ENCODE data around the gene DNAJC4.
A peak's percentile ranks its signal among the peaks of the same experiment; 100 is the strongest.

DNA sequence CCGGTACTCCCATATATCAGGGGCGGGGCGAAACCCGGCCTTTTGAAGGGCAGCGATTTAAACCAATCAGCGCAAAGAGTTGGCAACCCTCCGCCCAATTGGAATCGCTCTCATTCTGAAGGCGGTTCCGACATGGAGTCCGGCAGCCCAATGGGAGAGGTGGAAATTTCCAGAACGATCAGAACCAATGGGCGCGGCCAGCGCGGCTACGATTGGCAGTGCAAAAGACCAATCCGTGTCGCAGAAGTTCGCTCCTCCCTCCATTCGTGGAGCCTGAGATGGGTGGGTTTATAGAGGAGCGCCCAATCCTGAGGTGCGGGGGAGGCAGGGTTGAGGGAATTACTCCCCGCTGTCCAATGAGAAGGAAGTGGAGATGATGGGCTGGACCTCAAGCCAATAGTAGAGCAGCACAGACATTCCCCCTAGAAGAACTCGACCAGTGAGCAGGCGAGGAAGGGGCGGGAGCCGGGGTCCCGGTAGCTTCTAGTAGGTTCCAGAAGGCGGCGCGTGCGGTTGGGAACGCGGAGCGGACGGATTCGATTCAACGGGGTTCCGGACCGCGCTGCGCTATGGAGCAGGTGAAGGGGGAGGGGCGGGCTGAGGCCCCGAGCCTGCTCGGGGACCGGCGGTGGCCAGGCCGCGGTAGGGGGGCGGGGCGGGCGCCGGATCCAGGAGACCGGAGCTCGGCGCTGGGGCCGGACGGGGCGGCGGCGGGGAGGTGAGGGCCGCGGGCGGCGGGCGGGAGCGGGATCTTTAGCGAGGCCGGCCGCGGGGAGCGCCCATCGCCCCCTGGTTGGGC lies 44.5 kb upstream of the DNAJC4 start, which contains the start of gene STIP1:
- peak; percentile 79 for TF ChIP-seq POLR2A (IDR thresholded peaks at IDR 0.05; ENCODE audit: low read length)
- TF ChIP-seq, protein P1, sequence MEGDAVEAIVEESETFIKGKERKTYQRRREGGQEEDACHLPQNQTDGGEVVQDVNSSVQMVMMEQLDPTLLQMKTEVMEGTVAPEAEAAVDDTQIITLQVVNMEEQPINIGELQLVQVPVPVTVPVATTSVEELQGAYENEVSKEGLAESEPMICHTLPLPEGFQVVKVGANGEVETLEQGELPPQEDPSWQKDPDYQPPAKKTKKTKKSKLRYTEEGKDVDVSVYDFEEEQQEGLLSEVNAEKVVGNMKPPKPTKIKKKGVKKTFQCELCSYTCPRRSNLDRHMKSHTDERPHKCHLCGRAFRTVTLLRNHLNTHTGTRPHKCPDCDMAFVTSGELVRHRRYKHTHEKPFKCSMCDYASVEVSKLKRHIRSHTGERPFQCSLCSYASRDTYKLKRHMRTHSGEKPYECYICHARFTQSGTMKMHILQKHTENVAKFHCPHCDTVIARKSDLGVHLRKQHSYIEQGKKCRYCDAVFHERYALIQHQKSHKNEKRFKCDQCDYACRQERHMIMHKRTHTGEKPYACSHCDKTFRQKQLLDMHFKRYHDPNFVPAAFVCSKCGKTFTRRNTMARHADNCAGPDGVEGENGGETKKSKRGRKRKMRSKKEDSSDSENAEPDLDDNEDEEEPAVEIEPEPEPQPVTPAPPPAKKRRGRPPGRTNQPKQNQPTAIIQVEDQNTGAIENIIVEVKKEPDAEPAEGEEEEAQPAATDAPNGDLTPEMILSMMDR (IDR thresholded peaks at IDR 0.05) = no peak
- no peak for TF ChIP-seq HDAC2 (IDR thresholded peaks at IDR 0.05)
- TF ChIP-seq CEBPB (IDR thresholded peaks at IDR 0.05) = no peak
- TF ChIP-seq CBX2 (IDR thresholded peaks at IDR 0.05; ENCODE audit: borderline replicate concordance, low read depth) = no peak
- peak; percentile 71; the same call in 1 of the 2 replicates for TF ChIP-seq MYC (IDR thresholded peaks at IDR 0.05; ENCODE audit: borderline replicate concordance, low read length)

Measured in A549 (cell line).